Activated naive CD4-positive, alpha-beta T cell treated with anti-CD3 and anti-CD28 coated beads, Interleukin-2, amount 50 U/mL, for 24 hours (primary cell): ENCODE results near the gene MCF2.

Experiments used
- H3K27ac Mint-ChIP-seq: one replicate; pipeline ENCODE4 v1.8.0; 2021; ENCODE audit warnings: mild to moderate bottlenecking, mixed read lengths
- H3K27me3 Mint-ChIP-seq: one replicate; pipeline ENCODE4 v1.8.0; 2021; ENCODE audit warnings: mixed read lengths
- H3K36me3 Mint-ChIP-seq: one replicate; pipeline ENCODE4 v1.8.0; 2021; ENCODE audit warnings: mixed read lengths
- H3K4me1 Mint-ChIP-seq: one replicate; pipeline ENCODE4 v1.8.0; 2021; ENCODE audit warnings: mixed read lengths
- H3K4me3 Mint-ChIP-seq: one replicate; pipeline ENCODE4 v1.8.0; 2021; ENCODE audit warnings: mild to moderate bottlenecking, mixed read lengths
- H3K9me3 Mint-ChIP-seq: one replicate; pipeline ENCODE4 v1.8.0; 2021; ENCODE audit warnings: mixed read lengths

MCF2 gene, protein sequence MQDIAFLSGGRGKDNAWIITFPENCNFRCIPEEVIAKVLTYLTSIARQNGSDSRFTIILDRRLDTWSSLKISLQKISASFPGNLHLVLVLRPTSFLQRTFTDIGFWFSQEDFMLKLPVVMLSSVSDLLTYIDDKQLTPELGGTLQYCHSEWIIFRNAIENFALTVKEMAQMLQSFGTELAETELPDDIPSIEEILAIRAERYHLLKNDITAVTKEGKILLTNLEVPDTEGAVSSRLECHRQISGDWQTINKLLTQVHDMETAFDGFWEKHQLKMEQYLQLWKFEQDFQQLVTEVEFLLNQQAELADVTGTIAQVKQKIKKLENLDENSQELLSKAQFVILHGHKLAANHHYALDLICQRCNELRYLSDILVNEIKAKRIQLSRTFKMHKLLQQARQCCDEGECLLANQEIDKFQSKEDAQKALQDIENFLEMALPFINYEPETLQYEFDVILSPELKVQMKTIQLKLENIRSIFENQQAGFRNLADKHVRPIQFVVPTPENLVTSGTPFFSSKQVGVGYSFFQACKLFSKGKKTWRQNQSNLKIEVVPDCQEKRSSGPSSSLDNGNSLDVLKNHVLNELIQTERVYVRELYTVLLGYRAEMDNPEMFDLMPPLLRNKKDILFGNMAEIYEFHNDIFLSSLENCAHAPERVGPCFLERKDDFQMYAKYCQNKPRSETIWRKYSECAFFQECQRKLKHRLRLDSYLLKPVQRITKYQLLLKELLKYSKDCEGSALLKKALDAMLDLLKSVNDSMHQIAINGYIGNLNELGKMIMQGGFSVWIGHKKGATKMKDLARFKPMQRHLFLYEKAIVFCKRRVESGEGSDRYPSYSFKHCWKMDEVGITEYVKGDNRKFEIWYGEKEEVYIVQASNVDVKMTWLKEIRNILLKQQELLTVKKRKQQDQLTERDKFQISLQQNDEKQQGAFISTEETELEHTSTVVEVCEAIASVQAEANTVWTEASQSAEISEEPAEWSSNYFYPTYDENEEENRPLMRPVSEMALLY

DNA sequence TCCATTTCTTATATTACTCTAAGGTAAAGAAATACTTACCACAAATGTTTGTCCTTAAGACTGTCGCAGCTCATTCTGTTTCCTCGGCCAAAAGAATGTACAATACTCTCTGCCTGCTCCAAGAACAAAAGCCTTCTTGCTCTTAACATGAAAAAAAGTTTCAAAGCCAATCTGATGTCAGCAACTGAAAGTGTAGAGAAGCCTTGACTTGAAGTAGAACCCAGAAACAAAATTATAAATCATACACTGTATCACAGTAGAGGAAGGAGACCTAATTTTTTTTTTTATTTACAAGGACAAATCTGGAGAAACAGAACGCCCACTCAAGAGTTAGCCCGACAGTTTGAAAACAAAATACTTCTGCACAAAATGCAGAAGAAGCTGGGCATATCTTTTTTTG is at the start of gene MCF2:
Gene MCF2 (minus strand): TSS at position 101 of the 400 bp plus-strand sequence. CDS start 56,423 bp downstream, outside the sequence.
- Mint-ChIP-seq H3K4me1 (no peaks in the 10 kb centered on the region), H3K9me3 (no peaks in the 10 kb centered on the region), H3K27me3 (no peaks in the 10 kb centered on the region), H3K4me3 (no peak within 1 kb of the TSS), H3K27ac (no peak within 1 kb of the TSS), H3K36me3 (no peaks in the 10 kb centered on the region)

DNA sequence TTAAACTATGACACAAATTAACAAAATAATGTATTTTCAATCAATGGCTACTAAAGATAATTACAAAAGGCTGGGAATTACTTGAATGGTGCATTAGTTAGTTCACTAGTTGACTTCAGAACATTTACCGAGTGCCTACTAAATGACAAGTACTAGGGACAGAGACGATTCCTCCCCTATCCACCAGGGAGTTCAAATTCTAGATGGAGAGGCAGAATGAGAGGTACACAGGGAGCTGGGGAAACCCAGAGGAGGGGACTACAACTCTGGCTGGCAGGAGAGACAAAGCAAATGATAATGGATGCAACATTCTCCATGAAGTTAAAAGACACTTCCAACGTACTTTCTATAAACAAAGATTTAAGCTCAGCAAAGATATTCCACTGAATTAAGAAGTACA is 43.1 kb upstream of the MCF2 start:
- Mint-ChIP-seq H3K4me3 (no peak overlapping the region), H3K27ac (no peak overlapping the region)

DNA sequence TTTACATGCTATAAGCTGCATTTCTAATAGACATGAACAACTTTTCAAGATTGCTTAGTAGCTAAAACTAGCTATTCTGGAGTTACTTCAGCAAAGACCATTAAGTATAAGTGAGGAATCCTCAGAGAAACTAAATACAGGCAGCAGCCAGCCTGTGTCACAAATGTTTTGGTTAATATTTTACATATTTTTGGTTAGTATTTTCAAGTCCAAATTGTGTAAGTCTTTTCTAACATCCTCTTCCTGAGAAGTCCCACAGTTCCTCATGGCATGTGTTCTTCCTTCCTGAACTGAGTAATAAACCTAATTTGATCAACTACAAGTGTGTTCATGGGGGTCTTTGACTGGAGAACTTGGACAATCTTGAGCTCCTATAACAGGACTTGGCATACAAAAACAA is 42.4 kb upstream of the MCF2 start:
- Mint-ChIP-seq H3K27me3 (no peaks in the 10 kb centered on the region), H3K4me1 (no peaks in the 10 kb centered on the region), H3K4me3 (no peak overlapping the region), H3K27ac (no peak overlapping the region), H3K36me3 (peaks cover 36% of the 10 kb centered on the region), H3K9me3 (no peaks in the 10 kb centered on the region)

More for the DNA sequence above, 43.1 kb upstream of the MCF2 start:
- Mint-ChIP-seq H3K27me3 (no peaks in the 10 kb centered on the region), H3K4me1 (no peaks in the 10 kb centered on the region), H3K36me3 (peaks cover 41% of the 10 kb centered on the region), H3K9me3 (no peaks in the 10 kb centered on the region)

DNA sequence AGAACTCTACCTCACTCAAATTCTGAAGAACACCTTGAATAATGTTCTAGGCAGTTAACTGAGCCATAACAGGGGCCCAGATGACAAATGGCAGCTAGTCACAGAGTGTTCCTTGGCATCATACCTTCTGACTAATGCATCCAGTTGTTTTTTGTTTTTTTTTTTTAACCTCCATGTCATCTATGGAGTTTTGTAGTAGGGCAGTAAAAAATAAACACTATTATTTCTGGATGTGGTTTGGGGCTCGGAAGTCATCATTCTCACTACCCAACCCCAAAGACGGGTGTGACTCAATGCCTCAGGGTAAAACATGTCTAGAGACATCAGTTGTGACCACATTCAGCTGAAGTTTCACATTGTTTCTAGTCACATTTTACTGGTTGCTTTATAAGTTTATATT is 31.2 kb upstream of the MCF2 start:
- Mint-ChIP-seq H3K4me1 (peaks cover 7% of the 10 kb centered on the region), H3K4me3 (no peak overlapping the region), H3K27ac (no peak overlapping the region), H3K36me3 (peaks cover 18% of the 10 kb centered on the region), H3K9me3 (no peaks in the 10 kb centered on the region), H3K27me3 (no peaks in the 10 kb centered on the region)

DNA sequence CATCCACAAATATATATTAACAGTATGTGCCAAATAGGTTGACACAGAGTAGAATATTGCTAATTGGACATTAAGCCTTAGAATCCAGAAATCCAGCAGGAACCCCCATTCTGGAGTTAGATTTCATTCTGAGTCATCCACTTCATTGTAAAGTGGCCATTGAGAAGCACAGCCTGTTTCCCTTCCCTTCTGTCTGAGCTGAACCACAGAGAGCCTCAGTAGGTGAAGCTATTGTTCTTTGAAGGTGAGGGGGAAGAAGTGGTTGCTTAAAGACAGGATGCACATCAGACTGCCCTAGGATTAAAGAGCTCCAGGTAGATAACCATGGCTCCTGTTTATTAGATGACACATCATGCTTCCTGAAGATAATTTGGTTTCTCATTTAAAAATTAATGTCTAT is 30.6 kb upstream of the MCF2 start:
- Mint-ChIP-seq H3K36me3 (peaks cover 19% of the 10 kb centered on the region), H3K9me3 (no peaks in the 10 kb centered on the region), H3K4me1 (peaks cover 7% of the 10 kb centered on the region), H3K27me3 (no peaks in the 10 kb centered on the region), H3K27ac (no peak overlapping the region), H3K4me3 (no peak overlapping the region)

DNA sequence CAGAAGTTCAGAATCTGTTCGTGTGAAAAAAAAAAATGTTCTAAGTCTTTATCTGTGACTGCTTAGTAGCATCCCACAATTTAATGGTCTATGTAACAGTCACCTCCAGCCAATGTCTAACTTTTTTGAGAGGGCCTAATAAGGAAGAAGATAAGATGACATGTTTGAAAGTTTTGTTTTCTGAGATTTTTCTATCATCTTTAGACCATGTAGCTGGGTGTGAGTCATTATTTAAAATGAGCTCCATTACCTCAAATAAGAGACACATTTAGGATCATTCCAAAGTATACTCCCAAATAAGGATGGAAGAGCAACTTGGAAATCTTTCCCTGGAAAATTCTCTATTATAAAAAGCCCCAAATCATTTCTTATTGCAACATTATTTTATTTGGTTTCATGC is 28.2 kb upstream of the MCF2 start:
- Mint-ChIP-seq H3K36me3 (peaks cover 20% of the 10 kb centered on the region), H3K4me3 (no peak overlapping the region), H3K27ac (no peak overlapping the region), H3K9me3 (no peaks in the 10 kb centered on the region), H3K4me1 (peaks cover 7% of the 10 kb centered on the region), H3K27me3 (no peaks in the 10 kb centered on the region)

DNA sequence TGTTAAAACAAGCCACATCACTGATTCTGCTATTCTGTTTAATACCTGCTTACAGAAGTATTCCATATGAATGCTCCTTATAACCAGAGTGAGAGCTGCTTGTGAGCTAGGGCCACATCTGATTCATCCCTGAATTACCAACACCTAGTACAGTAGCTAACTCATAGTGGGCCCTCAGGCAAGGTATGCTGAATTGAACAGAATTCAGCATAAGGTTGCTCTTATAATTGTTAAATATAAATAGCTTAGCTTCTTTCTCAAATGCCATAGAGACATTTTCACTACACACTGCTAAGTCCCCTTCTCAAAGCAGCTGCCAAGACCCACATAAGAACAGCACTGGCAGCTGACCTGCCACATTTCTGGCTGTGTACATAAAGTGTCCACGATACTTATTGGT is 27.0 kb upstream of the MCF2 start:
- H3K36me3 Mint-ChIP-seq = peaks cover 15% of the 10 kb centered on the region

DNA sequence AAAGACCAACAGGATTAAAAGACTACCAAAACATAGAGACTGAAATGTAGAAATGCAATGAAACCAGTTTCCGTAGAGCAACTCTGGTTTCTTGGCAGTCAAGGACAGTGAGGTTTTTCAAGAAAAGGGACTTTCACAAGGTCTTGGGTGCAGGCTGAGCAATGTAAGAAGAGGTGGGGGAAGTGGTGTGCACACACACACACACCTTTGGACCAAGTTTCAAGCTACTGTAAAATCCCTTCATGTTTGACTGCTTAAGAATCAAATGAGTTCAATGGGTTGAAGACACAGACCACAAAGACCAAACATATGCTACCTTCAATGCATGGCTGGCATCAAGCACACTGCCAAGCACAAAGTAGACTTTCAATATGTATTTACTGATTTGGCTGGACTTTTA is 17.8 kb upstream of the MCF2 start:
- H3K4me1 Mint-ChIP-seq = no peaks in the 10 kb centered on the region
- no peaks in the 10 kb centered on the region for H3K9me3 Mint-ChIP-seq
- no peaks in the 10 kb centered on the region for H3K27me3 Mint-ChIP-seq
- no peak overlapping the region for H3K4me3 Mint-ChIP-seq
- no peak overlapping the region for H3K27ac Mint-ChIP-seq
- H3K36me3 Mint-ChIP-seq = peaks cover 4% of the 10 kb centered on the region

More for the DNA sequence above, 27.0 kb upstream of the MCF2 start:
- H3K4me3 Mint-ChIP-seq = no peak overlapping the region
- no peaks in the 10 kb centered on the region for H3K27me3 Mint-ChIP-seq
- H3K27ac Mint-ChIP-seq = no peak overlapping the region
- peaks cover 3% of the 10 kb centered on the region for H3K4me1 Mint-ChIP-seq
- H3K9me3 Mint-ChIP-seq = no peaks in the 10 kb centered on the region

DNA sequence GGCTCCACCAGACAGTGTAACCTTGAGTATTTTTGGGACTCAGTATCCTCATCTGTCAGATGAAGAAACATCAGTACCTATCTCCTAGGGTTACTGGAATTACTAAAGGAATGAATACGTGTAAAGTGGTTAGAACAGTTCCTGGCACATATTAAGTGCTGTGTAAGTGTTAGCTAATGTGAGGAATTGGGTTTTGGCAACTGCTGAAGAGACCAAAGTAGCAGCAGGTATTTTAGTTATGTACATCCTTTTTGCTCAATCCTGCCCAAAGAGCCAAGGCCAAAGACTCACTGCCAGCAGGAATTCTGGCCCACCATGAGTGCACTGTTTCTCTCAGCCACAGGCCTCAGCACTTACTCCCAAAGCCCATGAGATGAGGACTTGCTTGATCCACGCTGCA is 16.7 kb upstream of the MCF2 start:
- H3K9me3 Mint-ChIP-seq = no peaks in the 10 kb centered on the region
- peaks cover 4% of the 10 kb centered on the region for H3K36me3 Mint-ChIP-seq
- no peak overlapping the region for H3K27ac Mint-ChIP-seq
- no peaks in the 10 kb centered on the region for H3K4me1 Mint-ChIP-seq
- H3K4me3 Mint-ChIP-seq = no peak overlapping the region
- H3K27me3 Mint-ChIP-seq = no peaks in the 10 kb centered on the region

DNA sequence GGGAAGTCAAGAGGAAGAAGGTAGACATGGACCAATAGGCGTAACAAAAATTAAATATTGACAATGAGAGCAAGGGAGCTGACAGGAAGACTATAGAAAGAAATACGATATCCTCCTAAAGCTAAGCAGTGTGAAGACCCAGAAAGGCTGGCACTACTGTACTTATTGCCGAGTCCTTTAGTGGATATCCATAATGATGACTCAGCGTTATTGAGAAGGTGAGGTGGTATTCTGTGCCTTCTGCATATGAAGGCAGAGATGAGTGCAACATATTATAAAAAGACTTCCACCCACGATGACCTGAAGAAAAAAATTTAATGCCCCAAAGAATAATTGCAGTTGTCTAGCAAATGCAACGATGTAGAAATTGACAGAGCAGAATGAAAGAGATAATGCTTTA is 13.0 kb upstream of the MCF2 start:
- Mint-ChIP-seq H3K27ac (no peak overlapping the region), H3K9me3 (no peaks in the 10 kb centered on the region), H3K4me1 (no peaks in the 10 kb centered on the region), H3K4me3 (no peak overlapping the region), H3K36me3 (peaks cover 6% of the 10 kb centered on the region), H3K27me3 (no peaks in the 10 kb centered on the region)

DNA sequence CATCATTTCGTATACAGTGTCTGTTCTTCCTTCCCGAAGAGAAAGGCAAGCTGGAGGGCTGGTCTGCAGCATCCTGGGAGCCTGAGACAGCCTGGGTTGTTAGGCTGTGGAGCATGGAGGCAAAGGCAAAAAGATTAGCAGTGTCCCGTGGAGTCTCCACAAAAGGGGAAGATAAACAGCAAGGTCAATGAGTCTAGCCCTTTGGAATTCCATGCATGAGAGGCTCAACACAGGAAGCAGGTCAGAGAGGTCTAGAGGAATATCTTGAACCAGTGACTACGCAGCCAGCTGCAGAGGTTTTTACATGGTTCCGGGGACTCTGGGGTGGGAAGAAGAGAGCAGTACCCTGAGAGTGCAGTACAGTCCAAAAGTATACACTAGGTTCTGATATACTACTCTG is 12.2 kb upstream of the MCF2 start:
- Mint-ChIP-seq H3K27me3 (no peaks in the 10 kb centered on the region), H3K4me3 (no peak overlapping the region), H3K36me3 (peaks cover 6% of the 10 kb centered on the region), H3K9me3 (no peaks in the 10 kb centered on the region), H3K27ac (no peak overlapping the region), H3K4me1 (no peaks in the 10 kb centered on the region)

DNA sequence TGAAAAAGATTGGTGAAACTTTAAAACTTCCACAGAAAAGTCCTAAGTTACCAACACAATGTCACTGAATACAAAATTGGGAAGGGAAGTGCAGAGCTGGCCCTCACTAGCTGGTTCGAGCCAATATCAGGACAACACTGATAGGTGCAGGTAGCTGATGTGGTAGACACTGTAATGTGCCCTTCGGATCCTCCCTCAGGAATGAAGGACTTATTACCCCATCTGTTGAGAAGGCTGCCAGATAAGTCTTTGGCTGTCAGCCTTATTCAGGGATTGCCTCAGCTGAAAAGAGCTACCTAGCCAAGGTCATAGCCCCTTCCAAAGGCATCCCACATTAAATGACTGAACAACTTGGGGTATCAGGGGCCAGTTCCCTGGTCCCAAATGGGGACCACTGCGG is 5.3 kb downstream of the MCF2 start:
- H3K9me3 Mint-ChIP-seq = no peaks in the 10 kb centered on the region
- H3K27ac Mint-ChIP-seq = no peak overlapping the region
- no peak overlapping the region for H3K4me3 Mint-ChIP-seq
- no peaks in the 10 kb centered on the region for H3K4me1 Mint-ChIP-seq
- no peaks in the 10 kb centered on the region for H3K36me3 Mint-ChIP-seq
- H3K27me3 Mint-ChIP-seq = no peaks in the 10 kb centered on the region

DNA sequence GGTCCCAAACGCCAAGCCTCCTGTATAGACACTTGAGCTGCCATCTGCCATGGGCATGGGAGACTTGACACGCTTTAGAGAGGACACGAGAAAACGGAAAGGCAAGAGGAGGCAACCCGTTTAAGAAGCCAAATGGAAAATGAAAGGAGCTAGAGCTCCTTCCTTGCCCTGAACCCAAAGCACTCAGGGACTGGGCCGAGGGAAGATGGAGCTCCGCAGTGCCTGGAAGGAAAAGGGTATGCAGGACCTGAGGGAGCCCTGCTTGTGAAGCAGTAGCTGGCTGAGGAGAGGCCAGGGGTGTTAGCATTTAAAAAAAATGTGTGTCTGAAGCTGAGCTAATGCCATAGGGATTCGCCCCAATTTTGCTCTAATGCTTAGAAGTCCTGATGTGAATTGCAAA is 15.1 kb downstream of the MCF2 start:
- Mint-ChIP-seq H3K9me3 (no peaks in the 10 kb centered on the region), H3K36me3 (peaks cover 1% of the 10 kb centered on the region), H3K27ac (no peak overlapping the region), H3K4me3 (no peak overlapping the region), H3K27me3 (peaks cover 3% of the 10 kb centered on the region), H3K4me1 (peaks cover 3% of the 10 kb centered on the region)

DNA sequence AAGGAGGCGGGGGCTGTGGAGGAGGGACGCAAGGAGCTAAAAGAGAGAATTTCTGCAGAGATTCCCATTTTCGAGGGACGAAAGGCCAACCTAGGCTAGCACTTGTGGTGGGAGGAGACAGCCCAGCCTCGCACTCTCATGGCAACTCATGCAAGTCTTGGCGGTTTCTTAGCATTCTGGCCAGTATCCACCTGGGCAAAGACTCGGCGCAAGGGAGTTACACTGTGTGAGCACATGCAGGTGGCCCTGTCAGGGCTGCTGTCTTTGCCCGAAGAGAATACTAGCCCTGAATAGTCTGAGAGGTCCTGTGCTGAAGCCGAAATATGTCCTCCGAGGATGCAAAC is 15.5 kb downstream of the MCF2 start:
- peaks cover 1% of the 10 kb centered on the region for H3K36me3 Mint-ChIP-seq
- H3K4me1 Mint-ChIP-seq = peaks cover 3% of the 10 kb centered on the region
- H3K9me3 Mint-ChIP-seq = no peaks in the 10 kb centered on the region
- no peak overlapping the region for H3K4me3 Mint-ChIP-seq
- no peak overlapping the region for H3K27ac Mint-ChIP-seq
- H3K27me3 Mint-ChIP-seq = peaks cover 3% of the 10 kb centered on the region

DNA sequence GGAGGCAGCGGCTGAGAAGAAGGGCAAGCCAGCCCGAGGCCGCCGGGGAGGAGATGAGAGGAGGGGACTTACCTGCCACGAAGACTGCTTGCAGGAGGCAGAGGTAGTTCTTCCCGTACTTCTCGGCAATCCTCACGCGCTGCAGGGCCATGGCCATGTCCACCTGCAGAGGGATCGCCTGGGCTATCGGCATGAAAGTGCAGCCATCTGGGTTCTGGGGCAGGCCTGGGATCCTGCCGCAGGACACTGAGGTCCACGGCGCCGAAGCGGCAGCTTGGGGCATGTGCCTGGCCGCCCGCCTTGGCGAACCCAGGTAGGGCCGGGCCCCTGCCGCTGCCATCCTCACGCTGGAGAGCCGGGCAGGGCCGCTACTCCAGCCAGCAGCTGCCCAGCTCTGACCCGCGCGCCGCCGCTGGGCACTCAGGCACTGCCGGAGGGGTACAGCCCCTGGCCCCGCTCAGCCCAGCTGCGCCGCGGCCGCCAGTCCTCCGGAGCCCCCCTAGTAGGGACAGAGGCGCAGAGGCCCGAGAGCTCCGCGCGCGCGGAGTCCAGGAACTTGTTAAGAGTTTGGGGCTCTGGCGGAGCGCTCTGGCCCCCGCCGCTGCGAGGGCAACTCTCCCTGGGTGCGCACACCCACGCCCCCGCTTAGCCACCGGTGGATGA is 16.0 kb downstream of the MCF2 start:
- no peak overlapping the region for H3K4me3 Mint-ChIP-seq
- H3K9me3 Mint-ChIP-seq = no peaks in the 10 kb centered on the region
- no peak overlapping the region for H3K27ac Mint-ChIP-seq
- peaks cover 3% of the 10 kb centered on the region for H3K27me3 Mint-ChIP-seq
- peaks cover 1% of the 10 kb centered on the region for H3K36me3 Mint-ChIP-seq
- peaks cover 3% of the 10 kb centered on the region for H3K4me1 Mint-ChIP-seq

DNA sequence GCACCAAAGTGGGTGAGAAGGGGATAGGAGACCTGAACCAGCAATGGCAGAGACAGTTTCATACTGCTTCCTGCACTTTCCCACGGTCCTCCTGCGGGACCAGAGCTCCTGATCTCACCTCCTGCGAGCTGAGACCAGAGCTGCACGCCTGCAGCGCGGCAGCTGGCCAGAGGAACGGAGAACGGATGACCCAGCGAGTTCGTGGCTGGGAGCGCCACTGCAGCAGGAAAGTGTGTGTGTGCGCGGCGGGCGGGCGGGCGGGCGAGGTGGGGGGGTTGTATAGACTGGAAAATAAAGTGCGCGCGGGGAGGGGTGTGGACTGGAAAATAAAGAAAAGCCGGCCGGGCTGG is 16.5 kb downstream of the MCF2 start:
- peaks cover 3% of the 10 kb centered on the region for H3K27me3 Mint-ChIP-seq
- peaks cover 1% of the 10 kb centered on the region for H3K36me3 Mint-ChIP-seq
- H3K4me1 Mint-ChIP-seq = peaks cover 3% of the 10 kb centered on the region
- H3K4me3 Mint-ChIP-seq = no peak overlapping the region
- no peak overlapping the region for H3K27ac Mint-ChIP-seq
- H3K9me3 Mint-ChIP-seq = peaks cover 4% of the 10 kb centered on the region
